DND-41 (cell line): Measurements from ENCODE around the gene DYNC1I1.

Experiments used
- ATAC-seq: fragments of 200-7000 bp; cut with Tn5 transposase; 3 replicates; pipeline ENCODE4 v1.9.1; 2021; ENCODE audit warnings: low read depth; ENCODE audit not compliant: insufficient read depth
- DNase-seq: peaks from one replicate; pipeline ENCODE4 v3.0.0-alpha.2; 2020
- H2AFZ ChIP-seq: 2 replicates; pipeline ENCODE4 v1.6.0; 2012; ENCODE audit warnings: low read depth, low read length
- H3K27ac ChIP-seq: 2 replicates; pipeline ENCODE4 v1.5.1; 2012; ENCODE audit warnings: low read length, inconsistent platforms
- H3K27me3 ChIP-seq: fragments of 200-600 bp; sonication (generic); 2 replicates; pipeline ENCODE4 v1.6.0; 2012; ENCODE audit warnings: low read length, mild to moderate bottlenecking, inconsistent platforms; ENCODE audit not compliant: insufficient read depth, poor library complexity
- H3K36me3 ChIP-seq: 2 replicates; pipeline ENCODE4 v1.5.1; 2012; ENCODE audit warnings: low read length, inconsistent platforms; ENCODE audit not compliant: insufficient read depth
- H3K4me1 ChIP-seq: 2 replicates; pipeline ENCODE4 v1.5.1; 2012; ENCODE audit warnings: mild to moderate bottlenecking, low read length; ENCODE audit not compliant: insufficient read depth
- H3K4me2 ChIP-seq: 2 replicates; pipeline ENCODE4 v1.6.0; 2012; ENCODE audit warnings: mild to moderate bottlenecking, moderate library complexity, low read length, inconsistent platforms; ENCODE audit not compliant: insufficient read depth
- H3K4me3 ChIP-seq, 2 experiments: fragments of 200-600 bp in 1 of 2; shearing (Covaris generic) in 1 of 2; 2 replicates each; pipeline ENCODE4 v1.5.1; 2012 to 2016; ENCODE audit warnings: inconsistent platforms in 2 of 2, low read length in 2 of 2, mild to moderate bottlenecking in 2 of 2, low read depth in 1 of 2, moderate library complexity in 1 of 2
- H3K79me2 ChIP-seq: 2 replicates; pipeline ENCODE4 v1.6.0; 2012; ENCODE audit warnings: low read length, inconsistent platforms; ENCODE audit not compliant: insufficient read depth
- H3K9ac ChIP-seq: 2 replicates; pipeline ENCODE4 v1.6.0; 2012; ENCODE audit warnings: low read depth, mild to moderate bottlenecking, inconsistent platforms, low read length, moderate library complexity
- H3K9me3 ChIP-seq: 2 replicates; pipeline ENCODE4 v1.5.1; 2012; ENCODE audit warnings: low read length, moderate library complexity, mild to moderate bottlenecking, inconsistent platforms; ENCODE audit not compliant: insufficient read depth, severe bottlenecking
- H4K20me1 ChIP-seq: 2 replicates; pipeline ENCODE4 v1.6.0; 2012; ENCODE audit warnings: low read length; ENCODE audit not compliant: insufficient read depth
- CTCF ChIP-seq: IDR thresholded peaks from 2 replicates; pipeline ENCODE4 v1.5.1; 2012; ENCODE audit warnings: borderline replicate concordance, low read length, moderate library complexity, mild to moderate bottlenecking; ENCODE audit not compliant: poor library complexity, severe bottlenecking; ENCODE audit errors: extremely low read depth
- EZH2 ChIP-seq: IDR thresholded peaks from 3 replicates; pipeline ENCODE4 v1.6.1; 2012; ENCODE audit warnings: borderline replicate concordance, low read depth, mild to moderate bottlenecking, moderate library complexity, low read length, inconsistent platforms; ENCODE audit not compliant: severe bottlenecking

Gene DYNC1I1

GRCh38 chr7:96041171-96041570 is 268.8 kb downstream of the DYNC1I1 start:
- Histone ChIP-seq H3K27ac (no peak overlapping the region), H3K27me3 (no peaks in the 10 kb centered on the region), H3K79me2 (no peaks in the 10 kb centered on the region), H3K4me1 (no peaks in the 10 kb centered on the region), H3K4me3 (no peak overlapping the region), H4K20me1 (no peaks in the 10 kb centered on the region), H3K9me3 (no peaks in the 10 kb centered on the region), H3K4me2 (no peak overlapping the region), H3K36me3 (no peaks in the 10 kb centered on the region), H2AFZ (no peak overlapping the region), H3K9ac (no peak overlapping the region)
- no peak for DNase-seq
- TF ChIP-seq CTCF (no peak), EZH2 (no peak)
- ATAC-seq = no peak

- Histone ChIP-seq H3K9me3 (no peaks in the 10 kb centered on the region), H4K20me1 (no peaks in the 10 kb centered on the region), H3K4me2 (no peak overlapping the region), H3K27ac (no peak overlapping the region), H3K27me3 (no peaks in the 10 kb centered on the region), H3K9ac (no peak overlapping the region), H3K4me3 (no peak overlapping the region), H2AFZ (no peak overlapping the region), H3K36me3 (no peaks in the 10 kb centered on the region), H3K79me2 (no peaks in the 10 kb centered on the region), H3K4me1 (no peaks in the 10 kb centered on the region)
- DNase-seq (no peak), ATAC-seq (no peak)
- TF ChIP-seq EZH2 (no peak), CTCF (no peak)
These were observed 272.8 kb downstream of the DYNC1I1 start for GRCh38 chr7:96045181-96045580.

- H3K27ac ChIP-seq = no peak overlapping the region
- no peak overlapping the region for H3K4me2 ChIP-seq
- no peaks in the 10 kb centered on the region for H3K27me3 ChIP-seq
- TF ChIP-seq CTCF = no peak
- no peak for TF ChIP-seq EZH2
- H3K4me1 ChIP-seq = no peaks in the 10 kb centered on the region
- H3K79me2 ChIP-seq = no peaks in the 10 kb centered on the region
- no peak overlapping the region for H3K4me3 ChIP-seq
- ATAC-seq (no peak), DNase-seq (no peak)
- no peaks in the 10 kb centered on the region for H4K20me1 ChIP-seq
- no peaks in the 10 kb centered on the region for H3K9me3 ChIP-seq
- no peaks in the 10 kb centered on the region for H3K36me3 ChIP-seq
- H3K9ac ChIP-seq = no peak overlapping the region
- H2AFZ ChIP-seq = no peak overlapping the region
These were observed 273.6 kb downstream of the DYNC1I1 start for GRCh38 chr7:96045919-96046318.

- Histone ChIP-seq H3K4me1 (no peaks in the 10 kb centered on the region), H3K4me3 (no peak overlapping the region), H3K79me2 (no peaks in the 10 kb centered on the region), H3K4me2 (no peak overlapping the region), H3K9me3 (no peaks in the 10 kb centered on the region), H2AFZ (no peak overlapping the region), H3K9ac (no peak overlapping the region), H3K27ac (no peak overlapping the region), H4K20me1 (no peaks in the 10 kb centered on the region), H3K36me3 (no peaks in the 10 kb centered on the region), H3K27me3 (no peaks in the 10 kb centered on the region)
- TF ChIP-seq CTCF (no peak), EZH2 (no peak)
- DNase-seq (no peak), ATAC-seq (no peak)
These were observed 279.9 kb downstream of the DYNC1I1 start for GRCh38 chr7:96052289-96052688.
